NCI-H748 treated with DMSO at 0.1 percent for 48 hours (cell line): ENCODE measurements around the gene MAP3K4.

Source experiments
- DNase-seq: peaks from one replicate; lab custom pipeline; 2025; lab: John Stamatoyannopoulos, UW

MAP3K4 gene, protein sequence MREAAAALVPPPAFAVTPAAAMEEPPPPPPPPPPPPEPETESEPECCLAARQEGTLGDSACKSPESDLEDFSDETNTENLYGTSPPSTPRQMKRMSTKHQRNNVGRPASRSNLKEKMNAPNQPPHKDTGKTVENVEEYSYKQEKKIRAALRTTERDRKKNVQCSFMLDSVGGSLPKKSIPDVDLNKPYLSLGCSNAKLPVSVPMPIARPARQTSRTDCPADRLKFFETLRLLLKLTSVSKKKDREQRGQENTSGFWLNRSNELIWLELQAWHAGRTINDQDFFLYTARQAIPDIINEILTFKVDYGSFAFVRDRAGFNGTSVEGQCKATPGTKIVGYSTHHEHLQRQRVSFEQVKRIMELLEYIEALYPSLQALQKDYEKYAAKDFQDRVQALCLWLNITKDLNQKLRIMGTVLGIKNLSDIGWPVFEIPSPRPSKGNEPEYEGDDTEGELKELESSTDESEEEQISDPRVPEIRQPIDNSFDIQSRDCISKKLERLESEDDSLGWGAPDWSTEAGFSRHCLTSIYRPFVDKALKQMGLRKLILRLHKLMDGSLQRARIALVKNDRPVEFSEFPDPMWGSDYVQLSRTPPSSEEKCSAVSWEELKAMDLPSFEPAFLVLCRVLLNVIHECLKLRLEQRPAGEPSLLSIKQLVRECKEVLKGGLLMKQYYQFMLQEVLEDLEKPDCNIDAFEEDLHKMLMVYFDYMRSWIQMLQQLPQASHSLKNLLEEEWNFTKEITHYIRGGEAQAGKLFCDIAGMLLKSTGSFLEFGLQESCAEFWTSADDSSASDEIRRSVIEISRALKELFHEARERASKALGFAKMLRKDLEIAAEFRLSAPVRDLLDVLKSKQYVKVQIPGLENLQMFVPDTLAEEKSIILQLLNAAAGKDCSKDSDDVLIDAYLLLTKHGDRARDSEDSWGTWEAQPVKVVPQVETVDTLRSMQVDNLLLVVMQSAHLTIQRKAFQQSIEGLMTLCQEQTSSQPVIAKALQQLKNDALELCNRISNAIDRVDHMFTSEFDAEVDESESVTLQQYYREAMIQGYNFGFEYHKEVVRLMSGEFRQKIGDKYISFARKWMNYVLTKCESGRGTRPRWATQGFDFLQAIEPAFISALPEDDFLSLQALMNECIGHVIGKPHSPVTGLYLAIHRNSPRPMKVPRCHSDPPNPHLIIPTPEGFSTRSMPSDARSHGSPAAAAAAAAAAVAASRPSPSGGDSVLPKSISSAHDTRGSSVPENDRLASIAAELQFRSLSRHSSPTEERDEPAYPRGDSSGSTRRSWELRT (N-terminal part only)

DNA sequence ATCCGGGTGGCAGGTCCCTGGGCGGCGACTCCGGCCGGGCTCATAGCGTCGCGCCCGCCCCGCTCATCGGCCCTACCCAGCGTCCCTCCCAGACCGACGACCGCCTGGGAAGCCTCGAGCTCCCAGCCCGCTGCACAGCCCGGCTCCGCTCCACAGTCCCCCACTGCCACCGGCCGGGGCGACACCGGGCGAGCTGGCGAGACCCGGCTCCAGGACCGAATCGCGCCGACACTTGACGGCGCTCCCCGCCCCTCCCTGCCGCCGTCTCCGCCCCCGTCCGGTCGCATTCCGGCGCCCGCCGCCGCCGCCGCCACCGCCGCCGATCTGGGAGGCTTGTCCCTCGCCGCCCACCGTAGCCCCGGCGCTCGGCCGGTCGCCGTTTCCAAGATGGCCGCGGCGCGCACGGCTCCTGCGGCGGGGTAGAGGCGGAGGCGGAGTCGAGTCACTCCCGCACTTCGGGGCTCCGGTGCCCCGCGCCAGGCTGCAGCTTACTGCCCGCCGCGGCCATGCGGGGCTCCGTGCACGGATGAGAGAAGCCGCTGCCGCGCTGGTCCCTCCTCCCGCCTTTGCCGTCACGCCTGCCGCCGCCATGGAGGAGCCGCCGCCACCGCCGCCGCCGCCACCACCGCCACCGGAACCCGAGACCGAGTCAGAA is at the start of gene MAP3K4:
TSS of gene MAP3K4 (plus strand) at position 364 of the 655 bp plus-strand sequence. CDS start at position 527, 163 bp downstream.
- peak; percentile 39 for DNase-seq

DNA sequence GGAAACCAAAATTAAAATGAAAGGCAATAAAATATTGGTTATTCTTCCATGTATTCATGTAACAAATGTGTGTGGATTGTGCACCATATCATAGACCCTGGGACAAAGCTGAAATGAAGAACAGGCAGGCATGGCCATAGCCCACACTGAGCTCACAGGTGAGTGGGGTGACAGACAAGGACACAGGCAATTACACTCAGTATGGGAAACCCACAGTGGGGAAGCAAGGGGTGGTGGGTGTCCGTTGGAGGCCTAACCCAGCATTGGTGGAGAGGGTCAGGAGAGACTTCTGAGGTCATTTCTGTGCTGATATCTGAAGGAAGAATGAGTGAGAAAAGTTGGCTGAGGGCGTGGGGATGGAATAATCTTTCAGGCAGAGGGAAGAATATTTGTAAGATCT is 47.6 kb upstream of the MAP3K4 start:
- DNase-seq: no peak

DNA sequence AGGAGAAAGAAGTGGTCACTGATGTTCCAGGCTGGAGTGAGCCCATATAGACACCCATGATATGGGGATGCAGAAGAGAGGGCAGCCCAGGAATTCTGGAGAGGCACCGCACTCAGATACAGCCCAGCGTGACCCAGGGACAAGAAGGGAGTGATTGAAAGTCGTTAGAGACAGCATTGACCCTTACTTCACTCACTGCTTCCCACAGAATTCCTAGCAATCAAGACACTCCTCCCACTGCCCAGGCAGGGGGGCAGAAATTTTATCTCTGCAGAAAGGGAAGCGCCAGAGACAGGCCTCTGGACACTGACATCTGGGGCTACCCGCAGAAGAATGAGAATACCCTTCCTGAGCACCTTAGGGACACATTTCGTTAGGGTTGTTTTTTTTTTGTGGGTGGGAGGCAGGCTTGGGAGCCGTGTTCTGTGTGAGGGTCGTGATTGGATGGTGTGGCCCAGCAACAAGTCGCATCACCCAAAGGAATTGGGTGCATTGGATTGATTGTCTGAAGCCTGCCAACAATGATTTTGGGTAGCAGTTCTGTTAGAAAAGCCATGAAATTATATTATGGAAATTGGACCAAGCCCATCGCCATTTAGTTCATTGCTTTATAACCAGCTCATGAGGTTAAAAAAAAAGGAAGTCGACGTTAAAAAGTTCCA is 45.9 kb upstream of the MAP3K4 start:
- no peak for DNase-seq

DNA sequence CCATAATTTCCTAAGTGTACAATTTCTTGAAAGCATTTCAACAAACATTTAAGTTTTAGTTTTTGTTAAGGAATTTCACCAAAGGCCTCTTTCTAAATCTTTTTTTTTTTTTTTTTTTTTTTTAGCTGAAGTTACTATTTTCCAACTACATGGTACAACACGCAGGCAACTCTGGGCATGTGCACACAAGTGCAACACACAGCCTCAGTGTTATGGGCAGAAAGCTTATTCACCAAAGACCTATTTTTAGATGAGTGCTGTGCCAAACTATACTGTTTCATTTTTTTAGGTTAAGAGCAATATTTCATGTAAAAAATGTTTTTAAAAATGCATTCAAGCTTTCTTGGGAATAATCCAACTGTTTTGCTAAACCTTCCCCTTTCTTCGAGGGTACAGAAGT is 42.0 kb upstream of the MAP3K4 start:
- DNase-seq: no peak

DNA sequence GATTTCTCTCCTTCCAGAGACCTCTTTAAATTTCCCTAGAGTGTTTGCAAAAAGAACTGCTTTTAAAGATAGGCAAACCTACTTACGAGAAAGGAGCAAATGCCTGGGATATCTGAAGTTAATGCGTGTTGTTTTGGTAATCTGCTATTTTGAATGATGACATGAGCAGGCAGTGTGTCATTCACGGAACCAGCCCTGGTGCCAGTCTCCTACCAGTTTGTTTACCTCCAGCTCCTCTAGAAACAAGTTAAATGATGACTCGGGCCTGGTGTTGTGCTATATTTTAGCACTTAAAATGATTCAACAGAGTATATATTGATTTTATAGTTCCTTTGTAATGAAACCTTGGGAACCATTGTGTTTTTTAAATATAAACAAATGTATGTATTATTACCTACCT is 41.1 kb upstream of the MAP3K4 start:
- DNase-seq: peak; percentile 31

DNA sequence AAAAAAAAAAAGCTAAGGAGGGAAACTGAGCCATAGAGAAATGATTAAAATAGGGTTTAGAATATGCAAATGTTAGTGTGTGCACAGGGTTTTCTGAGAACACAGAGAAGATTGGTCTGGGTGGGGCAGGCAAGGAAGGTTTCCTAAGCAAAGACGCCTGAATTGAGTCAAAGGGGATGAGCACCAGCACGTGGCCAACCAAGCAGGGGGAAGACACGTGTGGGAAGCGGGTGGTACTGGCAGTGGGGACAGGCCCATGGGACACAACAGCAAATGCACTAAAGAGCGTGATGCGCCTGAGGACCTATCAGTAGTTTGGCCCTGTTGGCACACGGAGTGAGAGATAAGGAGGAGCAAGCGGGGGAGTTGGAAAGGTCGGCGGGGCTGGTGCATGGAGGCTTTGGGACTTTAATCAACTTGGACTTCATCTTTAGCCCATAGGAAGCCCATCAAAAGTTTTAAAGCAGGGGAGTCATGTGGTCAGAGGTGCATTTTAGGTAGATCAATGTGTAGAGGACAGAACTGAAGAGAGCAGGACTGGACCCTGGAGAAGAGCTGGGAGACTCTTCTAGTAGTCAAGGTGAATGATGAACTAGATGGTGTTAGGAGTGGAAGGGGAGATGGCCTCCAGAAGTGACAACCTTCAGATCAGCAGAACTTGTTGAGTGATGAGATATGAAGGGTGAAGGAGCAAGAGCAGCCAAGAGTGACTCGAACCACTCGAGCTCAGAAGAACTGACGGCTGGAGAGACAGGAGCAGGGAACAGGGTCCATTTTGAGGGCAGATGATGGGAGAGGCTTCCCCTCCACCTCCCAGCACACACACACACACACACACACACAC is 40.2 kb upstream of the MAP3K4 start:
- no peak for DNase-seq

DNA sequence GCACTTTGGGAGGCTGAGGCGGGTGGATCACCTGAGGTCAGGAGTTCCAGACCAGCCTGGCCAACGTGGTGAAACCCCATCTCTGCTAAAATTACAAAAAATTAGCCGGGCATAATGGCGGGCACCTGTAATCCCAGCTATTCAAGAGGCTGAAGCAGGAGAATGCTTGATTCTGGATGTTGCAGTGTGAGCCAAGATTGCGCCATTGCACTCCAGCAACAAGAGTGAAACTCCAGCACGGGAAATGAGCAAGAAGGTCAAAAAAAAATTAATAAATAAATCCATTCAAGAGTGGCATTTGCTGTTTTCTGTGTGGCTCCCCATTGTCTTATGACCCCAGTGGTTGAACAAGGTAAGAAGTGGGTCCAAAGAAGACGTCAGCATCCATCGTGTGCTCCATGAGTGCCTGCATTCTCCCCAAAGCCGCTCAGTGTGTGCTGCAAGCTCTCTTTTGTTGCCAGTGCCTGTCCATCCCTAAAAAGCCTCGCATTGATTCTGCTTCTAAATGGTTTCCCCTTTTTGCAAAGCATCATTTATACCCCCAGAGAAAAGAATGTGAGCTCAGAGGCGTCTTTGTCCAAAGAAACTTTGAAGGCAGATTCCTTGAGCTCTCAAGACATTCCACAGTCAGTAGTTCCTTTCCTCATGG is 38.8 kb upstream of the MAP3K4 start:
- no peak for DNase-seq

DNA sequence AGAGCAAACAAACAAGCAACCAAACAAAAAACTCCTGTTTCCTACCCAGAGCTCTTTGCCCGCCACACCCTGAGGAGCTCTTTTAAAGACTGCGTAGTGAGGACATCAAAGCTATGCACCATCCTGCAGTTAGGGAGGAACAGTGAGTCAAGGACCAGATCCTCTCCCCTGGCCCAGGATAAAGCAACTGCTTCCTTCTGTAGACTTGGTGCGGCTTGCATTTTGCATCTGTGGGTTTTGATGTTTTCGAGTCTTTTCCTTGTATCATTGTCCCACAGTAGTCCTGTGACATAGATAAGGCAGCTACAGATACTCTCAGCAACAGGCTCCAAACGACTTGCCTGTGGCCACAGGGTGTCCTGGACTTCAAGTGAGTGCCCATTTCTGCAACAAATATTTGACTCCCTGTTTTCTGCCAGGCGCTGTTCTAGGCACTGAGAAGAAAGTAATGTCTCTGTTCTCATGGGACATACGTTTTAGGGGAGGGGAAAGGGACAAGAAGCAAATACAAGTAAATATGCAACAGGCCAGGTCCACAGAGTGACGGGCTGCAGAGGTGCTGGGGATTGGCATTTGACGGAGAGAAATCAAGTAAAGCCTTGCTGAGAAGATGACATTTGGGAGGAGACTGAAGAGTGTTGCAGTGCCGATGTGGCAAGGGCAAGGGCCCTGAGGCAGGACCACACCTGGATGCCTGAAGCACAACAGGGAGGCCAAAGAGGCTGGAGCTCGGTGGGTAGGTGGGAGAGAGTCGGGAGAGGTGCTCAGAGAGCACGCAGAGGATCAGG is 35.9 kb upstream of the MAP3K4 start:
- DNase-seq: no peak

DNA sequence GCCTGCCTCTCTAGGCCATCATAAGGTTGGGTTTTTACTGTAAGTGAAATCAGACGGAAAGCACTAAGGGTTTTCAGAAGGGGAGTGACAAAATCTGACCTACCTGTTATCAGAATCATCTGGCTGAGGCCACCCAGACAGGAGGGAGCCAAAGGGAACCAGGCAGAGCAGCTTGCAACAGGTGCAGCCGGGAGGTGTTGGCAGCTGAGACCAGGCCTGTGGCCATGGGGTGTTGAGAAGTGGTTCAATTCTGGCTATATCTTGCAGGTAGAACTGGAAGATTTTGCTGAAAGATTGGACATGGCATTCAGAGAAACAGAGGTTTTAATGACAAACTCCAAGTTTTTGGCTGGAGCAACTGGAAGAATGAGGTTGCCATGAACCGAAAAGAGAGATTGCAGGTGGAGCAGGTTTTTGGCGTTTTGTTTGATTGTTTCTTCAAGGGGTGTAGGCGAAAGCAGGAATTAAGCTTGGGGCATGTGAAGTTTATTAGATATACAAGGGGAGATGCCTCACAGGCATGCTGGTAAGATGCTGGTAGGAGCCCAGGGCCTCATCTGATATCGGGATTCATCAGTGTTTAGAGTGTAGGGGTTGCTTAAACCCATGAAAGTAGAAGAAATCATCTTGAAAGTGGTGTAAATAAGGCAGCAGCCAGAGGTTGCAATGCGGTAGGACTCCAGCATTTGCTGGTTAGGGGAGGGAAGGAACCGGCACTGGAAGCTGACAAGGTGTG is 35.1 kb upstream of the MAP3K4 start:
- DNase-seq: no peak

DNA sequence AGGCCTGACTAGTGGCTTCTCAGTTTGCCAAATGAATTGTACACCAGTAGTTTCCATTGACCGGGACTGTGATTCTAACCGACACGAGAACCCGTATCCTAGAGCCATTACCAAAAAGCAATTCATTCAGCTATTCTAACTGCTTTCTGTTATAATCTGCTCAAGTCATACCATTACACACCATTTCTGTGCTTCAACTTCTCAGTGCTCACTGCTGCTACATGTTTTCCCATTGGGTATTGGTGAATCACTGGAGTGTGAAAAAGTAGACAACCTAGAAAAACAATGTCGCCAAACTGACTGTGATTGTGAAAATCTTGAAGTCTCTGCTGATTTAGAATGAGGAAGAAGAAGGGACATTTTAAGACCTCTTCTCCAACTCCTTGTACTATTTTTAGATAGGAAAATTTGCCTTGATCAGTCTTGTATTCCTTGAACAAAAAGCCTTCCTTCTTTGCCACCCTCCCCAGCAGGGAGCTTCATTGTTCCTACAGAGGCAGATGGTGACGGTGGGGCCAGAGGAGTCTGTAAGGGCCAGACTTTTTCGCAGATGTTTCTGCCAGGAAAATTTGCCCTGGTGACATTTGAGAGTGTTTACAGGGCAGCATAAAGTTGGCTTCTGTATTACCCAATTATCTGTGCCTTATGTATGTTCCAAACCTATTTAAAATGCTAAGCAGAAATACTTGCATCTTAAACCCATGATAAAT is 31.7 kb upstream of the MAP3K4 start:
- DNase-seq: no peak

DNA sequence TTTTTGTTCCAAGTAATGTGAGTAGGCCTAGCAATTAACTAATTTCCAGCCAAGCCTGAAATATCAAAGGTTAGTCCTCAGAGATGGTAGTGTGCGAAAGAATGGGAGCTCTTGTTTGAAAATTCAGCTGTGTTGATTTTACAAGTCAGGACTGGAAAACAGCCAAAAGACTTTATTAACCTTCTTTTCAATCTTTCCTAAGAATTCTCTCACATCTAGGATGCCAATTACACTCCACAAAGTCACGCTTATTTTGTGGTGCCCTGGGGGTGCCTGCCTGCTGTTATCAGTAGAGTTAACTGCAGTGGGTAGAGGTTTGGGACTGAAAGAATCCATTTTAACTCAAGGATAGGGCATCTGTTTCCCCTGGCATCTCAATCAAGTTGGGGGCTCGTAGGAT is 30.7 kb upstream of the MAP3K4 start:
- DNase-seq: no peak

DNA sequence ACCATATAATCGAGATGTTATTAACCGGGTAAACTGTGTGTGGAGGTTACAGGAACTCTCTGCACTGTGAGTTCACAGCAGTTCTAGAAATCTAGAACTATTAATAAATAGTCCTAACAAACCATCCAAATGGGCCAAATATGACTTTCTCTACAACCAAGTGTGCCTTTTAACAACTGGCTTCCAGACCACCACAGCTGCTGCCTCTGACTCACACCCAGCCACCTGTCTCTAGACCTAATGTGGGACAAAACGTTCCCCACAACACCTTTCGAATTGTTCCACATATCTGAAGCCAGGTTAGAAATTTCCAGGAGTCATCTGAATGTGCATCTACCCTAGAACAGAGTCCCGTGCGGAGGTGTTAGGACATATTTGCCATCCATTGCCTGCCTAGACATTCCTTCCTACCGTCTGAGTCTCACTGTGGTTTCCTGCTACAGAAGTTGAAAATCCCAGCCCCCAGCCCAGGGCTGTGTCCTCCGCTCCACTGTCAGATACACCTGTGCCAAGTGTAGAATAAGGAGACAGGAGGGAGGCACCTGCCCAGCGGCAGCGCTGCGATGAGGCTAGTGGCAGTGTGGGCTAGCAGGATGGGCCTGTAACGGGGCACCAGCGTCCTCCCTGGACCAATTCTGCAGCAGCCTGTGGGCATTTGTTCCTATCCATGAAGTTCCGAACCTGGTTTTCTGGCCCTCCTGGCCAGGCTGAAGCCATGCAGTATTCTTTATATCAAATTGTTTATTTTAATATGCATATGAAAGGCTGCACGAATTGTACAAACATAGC is 28.5 kb upstream of the MAP3K4 start:
- DNase-seq: no peak

DNA sequence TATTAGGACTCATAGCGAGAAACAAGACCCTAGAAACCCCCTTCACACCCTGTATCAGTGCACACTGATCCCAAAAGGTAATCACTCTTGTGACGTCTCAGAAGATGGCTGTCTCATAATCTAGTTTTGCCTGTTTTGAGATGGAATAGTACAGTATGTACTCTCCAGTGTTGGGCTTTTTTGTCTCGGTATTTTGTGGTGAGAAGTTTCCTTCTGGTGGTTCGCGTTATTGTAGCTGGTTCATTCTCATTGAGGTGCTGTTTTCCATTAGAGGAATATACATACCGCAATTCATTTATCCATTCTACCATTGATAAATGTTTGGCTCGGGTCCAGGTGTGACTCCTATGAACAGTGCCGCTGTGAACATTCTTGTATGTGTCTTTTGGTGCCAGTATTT is 27.9 kb upstream of the MAP3K4 start:
- DNase-seq: peak; percentile 25

DNA sequence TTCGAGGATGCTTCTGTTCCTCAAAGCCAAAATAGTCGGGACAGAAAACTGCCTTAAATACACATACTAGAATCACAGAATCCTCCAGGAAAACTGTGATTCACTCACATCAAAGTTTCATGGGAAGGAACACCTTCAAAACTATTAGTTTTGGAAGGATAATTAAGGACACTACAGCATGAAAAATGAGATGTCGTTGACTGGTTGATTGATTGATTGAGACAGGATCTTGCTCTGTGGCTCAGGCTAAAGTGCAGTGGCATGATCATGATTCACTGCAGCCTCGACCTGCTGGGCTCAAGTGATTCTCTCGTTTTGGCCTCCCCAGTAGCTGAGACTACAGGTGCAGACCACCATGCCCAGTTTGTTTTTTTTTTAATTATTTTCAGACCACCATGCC is 25.7 kb upstream of the MAP3K4 start:
- DNase-seq: no peak

DNA sequence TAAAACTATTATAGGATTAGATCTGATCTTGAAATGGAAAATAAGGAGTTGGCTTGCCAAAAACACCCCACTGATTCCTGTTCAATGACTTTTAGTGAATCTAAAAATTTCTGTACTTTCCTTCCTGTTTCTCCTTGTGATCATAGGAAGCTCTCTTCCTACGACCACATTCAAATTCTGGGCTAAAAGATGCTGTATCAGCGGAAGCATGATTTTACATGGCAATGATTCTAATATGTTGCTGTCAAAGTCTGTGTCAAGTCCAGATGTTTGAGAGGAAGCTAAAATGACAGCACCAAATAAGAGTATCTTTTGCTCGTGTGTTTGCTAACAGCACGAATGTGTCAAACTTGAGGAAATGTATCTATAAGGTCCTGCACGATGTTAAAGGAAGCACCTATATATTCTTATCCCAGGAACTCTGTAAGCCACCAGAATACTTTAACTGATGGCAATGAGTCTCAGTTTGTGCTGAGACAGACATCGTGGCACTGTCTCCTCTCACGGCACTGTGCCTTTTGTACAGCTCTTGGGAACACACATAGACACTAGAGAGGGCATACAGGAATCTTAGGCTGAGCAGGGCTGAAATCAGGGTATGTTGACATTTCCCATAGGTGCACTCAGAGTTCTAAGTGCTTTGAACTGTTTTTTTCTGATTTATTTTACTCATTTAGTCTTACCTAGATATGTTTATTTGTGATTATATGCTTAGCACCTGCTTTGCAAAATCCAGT is 24.9 kb upstream of the MAP3K4 start:
- DNase-seq: no peak

DNA sequence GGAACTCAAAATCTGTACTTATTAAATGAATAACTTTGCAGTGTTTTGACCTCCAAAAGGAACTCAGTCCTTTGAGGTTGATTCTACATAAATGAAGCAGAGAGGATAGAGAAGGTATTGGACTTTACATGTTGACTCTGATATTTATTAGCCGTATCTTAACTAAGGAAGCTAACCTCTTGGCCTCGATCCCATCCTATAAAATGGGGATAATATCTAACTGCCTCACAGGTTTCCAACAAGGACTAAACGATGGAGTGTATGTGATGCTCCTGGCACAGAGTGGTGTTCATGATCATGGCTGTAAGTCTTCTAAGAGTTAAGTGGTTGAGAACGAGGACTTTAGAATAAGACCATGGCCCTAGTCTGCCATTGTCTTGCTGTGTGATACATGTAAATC is 24.2 kb upstream of the MAP3K4 start:
- no peak for DNase-seq
